ENCODE measurements around the gene ETFRF1.

- no peak for TF ChIP-seq CTCF (IDR thresholded peaks at IDR 0.05; ENCODE audit: insufficient read depth, low read depth, low read length)
- no peak for TF ChIP-seq EZH2 (IDR thresholded peaks at IDR 0.05; ENCODE audit: insufficient read depth, low read length)
Measured at GRCh38 chr12:25249931-25250738, 55.1 kb downstream of the ETFRF1 start.
